IgD-negative memory B cell (primary cell): Measurements from ENCODE around the gene MTFR1L. TPM values are rescaled to one million over a fixed set of nuclear protein-coding genes. Genes with fewer than 3 reads are reported as not detected.

Source experiments
- H3K27ac Mint-ChIP-seq, 3 donors: one replicate each; pipeline ENCODE4 v1.8.0; 2020 to 2022; ENCODE audit warnings: mild to moderate bottlenecking in 3 of 3, mixed read lengths in 3 of 3, moderate library complexity in 1 of 3
- H3K27me3 Mint-ChIP-seq: one replicate; pipeline ENCODE4 v1.8.0; 2021; ENCODE audit warnings: mixed read lengths
- H3K36me3 Mint-ChIP-seq: one replicate; pipeline ENCODE4 v1.8.0; 2020; ENCODE audit warnings: mild to moderate bottlenecking, mixed read lengths
- H3K4me1 Mint-ChIP-seq, 3 donors: one replicate each; pipeline ENCODE4 v1.8.0; 2020 to 2022; ENCODE audit warnings: mixed read lengths in 3 of 3, mild to moderate bottlenecking in 1 of 3
- H3K4me3 Mint-ChIP-seq, 4 donors: one replicate each; pipeline ENCODE4 v1.8.0; 2020 to 2022; ENCODE audit warnings: mild to moderate bottlenecking in 4 of 4, mixed read lengths in 4 of 4, moderate library complexity in 3 of 4
- H3K9me3 Mint-ChIP-seq, 3 donors: one replicate each; pipeline ENCODE4 v1.8.0; 2020 to 2021; ENCODE audit warnings: mixed read lengths in 3 of 3, mild to moderate bottlenecking in 1 of 3
- polyA plus RNA-seq: library from polyadenylated mRNA; unstranded; fragments of 300-500 nt; fragmentation: Illumina TruSeq; gene quantifications from one replicate; pipeline ENCODE4 v1.2.3, GENCODE V29; 2021

MTFR1L gene
- polyA plus RNA-seq, 1 donor from 2014 or later: 39.6 TPM

DNA sequence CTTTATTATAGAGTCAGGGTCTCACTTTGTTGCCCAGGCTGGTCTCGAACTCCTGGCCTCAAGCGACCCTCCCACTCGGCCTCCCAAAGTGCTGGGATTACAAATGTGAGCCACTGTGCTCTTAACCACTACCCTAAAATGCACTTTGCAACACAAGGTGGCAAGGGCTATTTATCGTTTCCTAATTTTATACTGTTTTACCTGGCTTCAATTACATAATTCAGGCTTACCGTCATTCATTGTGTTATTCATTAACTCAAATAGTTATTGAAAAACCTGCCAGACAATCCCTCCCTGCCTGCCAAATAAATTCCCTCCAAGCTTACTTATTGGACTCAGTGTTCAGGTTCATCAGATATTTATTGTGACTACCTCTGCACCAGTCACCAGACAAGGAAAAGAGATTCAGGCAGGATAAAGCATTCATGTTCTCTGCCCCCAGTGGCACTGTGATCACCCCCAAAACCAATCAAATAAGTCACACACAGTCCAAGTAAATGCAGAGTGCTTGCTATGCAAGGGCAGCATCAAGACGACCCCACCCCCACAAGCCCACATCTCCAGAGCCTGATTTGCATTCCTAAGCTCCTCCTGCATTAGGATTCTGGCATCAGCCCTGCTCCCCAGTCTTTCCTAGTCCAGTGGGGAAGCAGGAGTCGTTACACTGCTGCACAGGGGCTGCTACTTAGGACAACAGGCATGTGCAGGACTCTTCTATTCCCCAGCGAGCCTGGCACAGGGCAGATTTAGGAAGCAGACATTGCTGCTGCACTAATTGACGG lies 47.6 kb downstream of the MTFR1L start:
- Mint-ChIP-seq H3K4me1 (peaks cover 0 to 6% (median 2%) of the 10 kb centered on the region in 3 donors), H3K27ac (no peak overlapping the region), H3K4me3 (no peak overlapping the region), H3K9me3 (no peaks in the 10 kb centered on the region), H3K27me3 (no peaks in the 10 kb centered on the region), H3K36me3 (peaks cover 4% of the 10 kb centered on the region)

DNA sequence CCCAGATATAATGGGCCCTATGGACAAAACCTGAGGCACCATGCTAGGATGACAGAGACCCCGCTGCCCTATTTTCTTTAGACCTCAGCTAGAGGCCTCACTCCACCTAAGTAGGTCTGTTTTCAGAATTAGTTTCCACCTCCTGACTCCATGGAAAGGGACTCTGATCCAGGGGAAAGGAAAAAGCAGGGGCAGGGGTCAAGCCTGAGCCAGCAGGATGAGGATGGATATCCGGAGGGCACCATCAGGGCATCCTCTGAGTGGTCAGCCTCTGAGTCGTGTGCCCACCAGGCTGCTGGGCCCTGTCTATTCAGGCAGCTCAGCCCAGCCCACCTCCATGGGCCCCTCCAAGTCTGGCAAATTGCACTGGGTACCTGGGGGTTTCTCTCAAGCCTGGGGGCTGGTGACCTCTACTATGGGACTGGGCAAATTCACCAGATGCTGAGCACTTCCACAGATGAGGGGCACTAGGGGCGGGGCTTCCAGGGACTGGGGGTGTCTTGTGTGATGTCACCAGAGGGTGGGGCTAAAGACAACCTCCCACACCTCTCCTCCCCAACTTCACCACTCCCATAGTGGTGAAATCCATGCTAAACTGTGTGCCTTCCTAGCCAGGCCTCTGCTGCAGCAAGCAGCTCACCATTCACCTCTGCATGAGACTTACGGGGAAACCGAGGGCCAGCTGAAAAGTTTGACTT lies 50.3 kb downstream of the MTFR1L start:
- Mint-ChIP-seq H3K4me3 (no peak overlapping the region), H3K27ac (no peak overlapping the region), H3K36me3 (no peaks in the 10 kb centered on the region), H3K4me1 (peaks cover 9 to 24% (median 12%) of the 10 kb centered on the region in 3 donors), H3K27me3 (no peaks in the 10 kb centered on the region), H3K9me3 (no peaks in the 10 kb centered on the region)

- Mint-ChIP-seq H3K27ac (no peak overlapping the region), H3K36me3 (no peaks in the 10 kb centered on the region), H3K27me3 (no peaks in the 10 kb centered on the region), H3K4me3 (no peak overlapping the region), H3K4me1 (peaks cover 9 to 24% (median 12%) of the 10 kb centered on the region in 3 donors), H3K9me3 (no peaks in the 10 kb centered on the region)
Observed at GRCh38 chr1:25870614-25871013, 50.9 kb downstream of the MTFR1L start.

- H3K4me1 Mint-ChIP-seq: peaks cover 9 to 26% (median 12%) of the 10 kb centered on the region in 3 donors
- H3K9me3 Mint-ChIP-seq: no peaks in the 10 kb centered on the region
- peak overlapping the region in 1 of 4 donors; percentile 47 for H3K4me3 Mint-ChIP-seq
- H3K36me3 Mint-ChIP-seq: no peaks in the 10 kb centered on the region
- H3K27me3 Mint-ChIP-seq: no peaks in the 10 kb centered on the region
- peak overlapping the region in 2 of 3 donors; percentile 43 to 63 for H3K27ac Mint-ChIP-seq
Observed at GRCh38 chr1:25871086-25871703, 51.4 kb downstream of the MTFR1L start.

DNA sequence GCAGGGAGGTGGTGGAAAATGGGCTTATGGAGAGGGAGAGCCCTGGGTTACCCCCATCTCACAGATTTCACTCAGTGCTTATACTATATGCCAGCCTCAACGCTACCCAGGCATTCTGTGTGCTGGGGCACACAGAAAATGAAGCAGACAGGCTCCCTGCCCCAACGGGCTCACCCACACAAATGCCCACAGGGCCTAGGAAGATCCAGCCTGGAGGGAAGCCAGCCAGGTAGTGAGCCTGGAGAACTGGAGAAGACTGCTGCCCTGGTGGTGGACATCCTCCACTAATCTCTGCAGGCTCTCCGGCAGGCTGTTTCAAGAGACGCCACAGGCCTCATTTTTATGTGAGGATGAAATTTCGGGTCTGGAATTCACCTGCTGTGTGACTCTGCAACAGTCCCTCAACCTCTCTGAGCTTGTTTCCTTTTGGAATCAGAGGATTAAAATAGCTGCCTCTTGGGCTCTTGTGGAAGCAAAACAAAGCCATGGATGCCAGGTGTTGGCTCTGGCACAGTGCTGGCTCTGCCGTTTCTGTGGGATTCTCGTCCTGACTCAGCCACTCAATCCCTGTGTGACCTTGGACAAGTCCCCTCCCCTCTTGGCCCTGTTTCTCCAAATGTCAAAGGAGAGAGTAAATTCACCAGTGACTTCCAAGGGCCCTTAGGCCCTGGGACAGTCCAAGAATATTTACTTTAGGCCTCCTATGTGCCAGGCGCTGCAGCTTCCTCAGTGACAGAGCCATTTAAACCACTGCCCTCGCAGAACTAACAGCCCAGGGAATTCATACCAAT lies 52.1 kb downstream of the MTFR1L start:
- H3K4me3 Mint-ChIP-seq: no peak overlapping the region
- peak overlapping the region in 1 of 3 donors; percentile 50 for H3K27ac Mint-ChIP-seq

GRCh38 chr1:25872713-25873112 lies 53.0 kb downstream of the MTFR1L start:
- Mint-ChIP-seq H3K36me3 (no peaks in the 10 kb centered on the region), H3K4me1 (peaks cover 9 to 26% (median 12%) of the 10 kb centered on the region in 3 donors), H3K4me3 (peak overlapping the region; percentile 7 to 76 (median 45)), H3K27me3 (no peaks in the 10 kb centered on the region), H3K27ac (peak overlapping the region in 2 of 3 donors; percentile 13 to 50), H3K9me3 (no peaks in the 10 kb centered on the region)

More for the DNA sequence above, 52.1 kb downstream of the MTFR1L start:
- H3K36me3 Mint-ChIP-seq: no peaks in the 10 kb centered on the region
- no peaks in the 10 kb centered on the region for H3K27me3 Mint-ChIP-seq
- H3K4me1 Mint-ChIP-seq: peaks cover 9 to 26% (median 12%) of the 10 kb centered on the region in 3 donors
- H3K9me3 Mint-ChIP-seq: no peaks in the 10 kb centered on the region

- H3K27me3 Mint-ChIP-seq: no peaks in the 10 kb centered on the region
- peak overlapping the region in 3 of 4 donors; percentile 27 to 84 (median 76) for H3K4me3 Mint-ChIP-seq
Observed at GRCh38 chr1:25873120-25873519, 53.4 kb downstream of the MTFR1L start.

GRCh38 chr1:25874209-25874608 lies 54.5 kb downstream of the MTFR1L start:
- Mint-ChIP-seq H3K4me3 (peak overlapping the region in 2 of 4 donors; percentile 17 to 84), H3K4me1 (peaks cover 9 to 26% (median 12%) of the 10 kb centered on the region in 3 donors), H3K27ac (no peak overlapping the region), H3K27me3 (no peaks in the 10 kb centered on the region), H3K36me3 (no peaks in the 10 kb centered on the region), H3K9me3 (no peaks in the 10 kb centered on the region)

More at GRCh38 chr1:25873120-25873519, 53.4 kb downstream of the MTFR1L start:
- H3K9me3 Mint-ChIP-seq: no peaks in the 10 kb centered on the region
- peaks cover 9 to 26% (median 12%) of the 10 kb centered on the region in 3 donors for H3K4me1 Mint-ChIP-seq
- no peaks in the 10 kb centered on the region for H3K36me3 Mint-ChIP-seq
- H3K27ac Mint-ChIP-seq: no peak overlapping the region

- H3K4me3 Mint-ChIP-seq: peak overlapping the region; percentile 82 to 96 (median 88)
- peaks cover 9 to 26% (median 12%) of the 10 kb centered on the region in 3 donors for H3K4me1 Mint-ChIP-seq
- no peaks in the 10 kb centered on the region for H3K27me3 Mint-ChIP-seq
- no peaks in the 10 kb centered on the region for H3K9me3 Mint-ChIP-seq
- no peaks in the 10 kb centered on the region for H3K36me3 Mint-ChIP-seq
- H3K27ac Mint-ChIP-seq: no peak overlapping the region
Observed at GRCh38 chr1:25874635-25875153, 54.9 kb downstream of the MTFR1L start.

DNA sequence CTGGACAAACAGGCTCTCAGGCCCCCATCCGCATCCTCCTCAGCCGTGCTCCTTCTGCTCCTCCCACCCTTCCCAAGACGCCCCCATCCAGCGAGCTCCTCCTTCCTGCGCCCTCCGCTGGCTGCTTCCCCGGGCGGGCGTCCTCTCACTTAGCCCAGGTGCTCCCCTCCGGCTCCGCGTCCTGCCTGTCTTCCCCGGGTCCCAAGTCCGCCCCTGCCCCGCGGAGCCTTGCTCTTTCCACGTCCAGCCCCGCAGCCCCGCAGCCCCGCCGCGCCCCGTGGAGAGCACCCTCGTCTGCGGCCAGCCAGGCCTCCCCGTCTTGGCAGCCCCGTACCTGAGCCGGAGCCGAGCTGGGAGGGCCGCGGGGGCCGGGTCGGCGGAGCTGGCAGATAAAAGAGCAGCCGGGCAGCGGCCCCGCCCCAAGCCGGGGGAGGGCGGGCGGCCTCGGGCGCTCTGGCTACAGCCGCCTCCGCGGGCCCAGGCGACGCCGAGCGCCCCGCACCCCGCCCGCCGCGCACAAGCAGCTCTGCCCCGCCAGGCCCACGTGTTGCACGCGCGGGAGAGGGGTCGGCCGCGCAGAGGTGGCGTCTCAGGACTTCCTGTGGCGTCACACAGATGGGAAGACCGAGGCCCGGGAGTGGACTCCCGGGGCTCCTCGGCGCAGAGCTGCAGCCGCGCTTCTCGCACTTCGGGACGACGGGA lies 55.6 kb downstream of the MTFR1L start, which contains the start of gene PAQR7:
Gene PAQR7, minus strand, starts transcription at position 555 of the 702 bp plus-strand sequence. CDS start 11,869 bp downstream, outside the sequence.
- Mint-ChIP-seq H3K4me1 (peaks cover 9 to 27% (median 12%) of the 10 kb centered on the region in 3 donors), H3K9me3 (no peaks in the 10 kb centered on the region), H3K27ac (peak within 1 kb of the TSS in 1 of 3 donors; percentile 60), H3K4me3 (peak within 1 kb of the TSS; percentile 84 to 96 (median 88)), H3K27me3 (no peaks in the 10 kb centered on the region), H3K36me3 (no peaks in the 10 kb centered on the region)

DNA sequence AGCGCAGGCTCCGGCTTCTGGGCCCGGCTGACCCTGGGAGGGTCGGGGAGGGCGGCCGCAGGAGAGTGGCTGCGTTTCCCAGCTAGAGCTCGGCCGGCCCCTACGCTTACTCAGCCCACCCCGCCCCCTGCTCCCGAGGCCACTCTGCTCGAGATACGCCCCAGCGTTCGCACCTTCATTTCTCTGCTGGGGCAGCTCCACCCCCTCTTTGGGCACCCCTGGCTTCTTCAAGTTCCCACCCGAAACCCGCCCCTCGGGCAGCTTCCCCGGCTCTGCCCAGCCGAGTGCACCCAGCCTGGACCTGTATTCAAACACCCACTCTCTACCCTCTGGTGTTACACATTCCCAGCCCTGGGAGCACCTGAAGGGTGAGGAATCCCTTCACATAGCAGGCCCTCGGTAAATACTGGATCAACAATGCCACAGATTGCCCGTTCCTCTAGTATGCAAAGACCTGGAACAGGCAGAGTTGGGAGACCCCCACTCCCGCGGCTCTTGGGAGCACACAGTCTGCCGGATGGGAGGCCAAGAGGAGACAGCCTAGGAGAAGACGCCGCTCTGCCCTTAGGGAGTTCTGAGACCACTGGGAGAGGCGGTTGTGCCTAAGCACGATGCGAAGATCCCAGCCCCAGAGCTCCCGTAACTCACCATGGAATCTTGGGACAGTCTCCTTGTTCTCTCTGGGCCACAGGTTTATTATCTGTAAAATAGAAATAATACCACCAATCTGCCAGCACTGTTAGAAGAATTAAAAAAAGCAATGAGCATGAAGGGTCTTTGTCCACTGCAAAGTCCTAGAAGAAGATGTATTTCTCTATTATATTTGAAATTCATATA lies 56.3 kb downstream of the MTFR1L start:
- Mint-ChIP-seq H3K27ac (peak overlapping the region in 1 of 3 donors; percentile 60), H3K4me3 (peak overlapping the region; percentile 70 to 86 (median 80)), H3K9me3 (no peaks in the 10 kb centered on the region)

DNA sequence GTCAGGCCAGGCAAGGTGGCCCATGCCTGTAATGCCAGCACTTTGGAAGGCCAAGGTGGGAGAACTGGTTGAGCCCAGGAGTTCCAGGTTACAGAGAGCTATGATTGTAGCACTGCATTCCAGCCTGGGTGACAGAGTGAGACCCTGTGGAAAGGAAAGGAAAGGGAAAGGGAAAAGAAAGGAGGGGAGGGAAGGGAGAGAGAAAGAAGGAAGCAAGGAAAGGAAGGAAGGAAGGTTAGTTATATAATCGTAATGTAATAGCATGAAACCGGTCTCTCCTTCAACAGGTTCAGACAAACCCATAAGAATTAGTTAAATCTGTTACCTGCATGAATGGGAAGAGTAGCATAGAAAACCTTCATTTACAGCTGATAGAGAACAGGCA lies 56.9 kb downstream of the MTFR1L start:
- H3K36me3 Mint-ChIP-seq: no peaks in the 10 kb centered on the region
- H3K4me1 Mint-ChIP-seq: peaks cover 9 to 22% (median 12%) of the 10 kb centered on the region in 3 donors
- H3K4me3 Mint-ChIP-seq: peak overlapping the region in 2 of 4 donors; percentile 70 to 84
- H3K27ac Mint-ChIP-seq: peak overlapping the region in 1 of 3 donors; percentile 60
- H3K27me3 Mint-ChIP-seq: no peaks in the 10 kb centered on the region
- H3K9me3 Mint-ChIP-seq: no peaks in the 10 kb centered on the region

More for the DNA sequence above, 56.3 kb downstream of the MTFR1L start:
- Mint-ChIP-seq H3K27me3 (no peaks in the 10 kb centered on the region), H3K4me1 (peaks cover 9 to 26% (median 12%) of the 10 kb centered on the region in 3 donors), H3K36me3 (no peaks in the 10 kb centered on the region)

DNA sequence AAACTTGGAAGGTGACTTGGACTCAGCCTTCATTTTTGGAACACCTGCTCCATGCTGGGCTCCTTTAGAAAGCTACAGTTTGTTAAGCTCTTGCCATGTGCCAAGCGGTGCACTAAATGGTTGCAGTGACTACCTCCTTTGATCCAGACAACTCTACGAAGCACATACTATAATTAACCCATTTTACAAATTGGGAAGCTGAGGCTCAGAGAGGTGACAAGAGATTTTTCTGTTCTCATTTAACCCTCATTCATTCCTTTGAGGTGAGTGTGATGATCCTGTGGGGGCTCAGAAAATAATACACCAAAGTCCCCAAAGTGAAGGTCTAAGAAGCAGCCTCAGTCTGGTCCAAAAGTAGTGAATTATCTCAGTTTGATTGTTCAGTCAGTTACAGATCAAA lies 57.4 kb downstream of the MTFR1L start:
- H3K4me3 Mint-ChIP-seq: peak overlapping the region in 1 of 4 donors; percentile 64
- no peak overlapping the region for H3K27ac Mint-ChIP-seq
- no peaks in the 10 kb centered on the region for H3K36me3 Mint-ChIP-seq
- peaks cover 9 to 22% (median 12%) of the 10 kb centered on the region in 3 donors for H3K4me1 Mint-ChIP-seq
- no peaks in the 10 kb centered on the region for H3K27me3 Mint-ChIP-seq
- H3K9me3 Mint-ChIP-seq: no peaks in the 10 kb centered on the region
